Caco-2 (cell line): Measurements from ENCODE around the gene LCOR. TPM values are rescaled to one million over a fixed set of nuclear protein-coding genes. Genes with fewer than 3 reads are reported as not detected.

ENCODE experiments used
- BruUV-seq: library from RNA; stranded (reverse); fragments of 400-500 nt; replicated peaks from 2 replicates; lab custom pipeline; 2021; lab: Mats Ljungman, UMichigan
- CTCF ChIA-PET: fragments of 300-600 bp; sonication (Branson Sonifier 250); formaldehyde crosslinking; loops from one replicate; lab custom pipeline; 2022; ENCODE audit warnings: antibody characterized with exemption; lab: Charles Lee
- POLR2A ChIA-PET: fragments of 300-600 bp; sonication (Branson Sonifier 250); formaldehyde crosslinking; loops from one replicate; lab custom pipeline; 2022; ENCODE audit warnings: antibody characterized with exemption; lab: Charles Lee
- DNase-seq, 2 experiments: peaks; one replicate each; pipeline versions ENCODE4 v3.0.0 to v3.0.0-alpha.2; 2020 to 2022
- H3K27me3 ChIP-seq: replicated peaks from 2 replicates; pipeline ENCODE4 v1.6.0; 2011; ENCODE audit warnings: low read length; ENCODE audit not compliant: control insufficient read depth, insufficient read depth
- H3K36me3 ChIP-seq: 2 replicates; pipeline ENCODE4 v1.5.1; 2011; ENCODE audit warnings: low read length; ENCODE audit not compliant: control insufficient read depth, insufficient read depth
- H3K4me1 ChIP-seq: fragments of 250-450 bp; sonication (Bioruptor Pico); 2 replicates; pipeline ENCODE4 v1.5.1; 2020; ENCODE audit warnings: mild to moderate bottlenecking
- H3K4me3 ChIP-seq: 2 replicates; pipeline ENCODE4 v1.5.1; 2011; ENCODE audit warnings: low read depth, mild to moderate bottlenecking, control low read depth, low read length
- H3K9me3 ChIP-seq: fragments of 250-450 bp; sonication (Bioruptor Pico); 2 replicates; pipeline ENCODE4 v1.5.1; 2020; ENCODE audit warnings: mild to moderate bottlenecking, moderate library complexity
- H3K27ac Mint-ChIP-seq: one replicate; pipeline ENCODE4 v1.8.0; 2022; ENCODE audit warnings: mixed read lengths; ENCODE audit not compliant: unreplicated experiment
- H3K27me3 Mint-ChIP-seq: one replicate; pipeline ENCODE4 v1.8.0; 2022; ENCODE audit warnings: mixed read lengths; ENCODE audit not compliant: insufficient read depth, unreplicated experiment
- H3K36me3 Mint-ChIP-seq: one replicate; pipeline ENCODE4 v1.8.0; 2022; ENCODE audit warnings: mild to moderate bottlenecking, mixed read lengths; ENCODE audit not compliant: insufficient read depth, unreplicated experiment
- H3K4me1 Mint-ChIP-seq: one replicate; pipeline ENCODE4 v1.8.0; 2022; ENCODE audit warnings: low read depth, mixed read lengths; ENCODE audit not compliant: unreplicated experiment
- H3K4me3 Mint-ChIP-seq: one replicate; pipeline ENCODE4 v1.8.0; 2022; ENCODE audit warnings: mild to moderate bottlenecking, moderate library complexity, mixed read lengths; ENCODE audit not compliant: unreplicated experiment
- H3K9me3 Mint-ChIP-seq: one replicate; pipeline ENCODE4 v1.8.0; 2022; ENCODE audit warnings: mixed read lengths; ENCODE audit not compliant: unreplicated experiment
- CTCF ChIP-seq, 2 experiments: fragments of 200-600 bp in 1 of 2; IDR thresholded peaks; 1 replicate in 1 of 2; 2 replicates in 1 of 2; pipeline versions ENCODE4 v1.5.1 to v1.8.0; 2011 to 2022; ENCODE audit warnings: antibody characterized with exemption in 1 of 2, control low read depth in 1 of 2, inconsistent platforms in 1 of 2, low read depth in 1 of 2, low read length in 1 of 2, mild to moderate bottlenecking in 1 of 2, moderate library complexity in 1 of 2; ENCODE audit not compliant: insufficient read depth in 1 of 2, severe bottlenecking in 1 of 2, unreplicated experiment in 1 of 2
- intact Hi-C: fragments of 100-400 bp; cut with micrococcal nuclease; formaldehyde crosslinking; loops from one replicate; pipeline ENCODE4 v1.10.0; 2022; ENCODE audit not compliant: unreplicated experiment
- total RNA-seq: library from RNA; stranded (reverse); gene quantifications from 2 replicates; pipeline ENCODE4 v1.2.3, GENCODE V29; 2022

Gene LCOR
- total RNA-seq, 1 experiment from 2014 or later, result 51.8 TPM

- Histone ChIP-seq H3K36me3 (peaks cover 2% of the 10 kb centered on the region), H3K4me3 (no peak overlapping the region), H3K4me1 (no peaks in the 10 kb centered on the region), H3K27me3 (no peaks in the 10 kb centered on the region), H3K9me3 (no peaks in the 10 kb centered on the region)
- no peak for TF ChIP-seq CTCF (IDR thresholded peaks at IDR 0.05; ENCODE audit: insufficient read depth in 1 of 2, low read depth in 1 of 2, low read length in 1 of 2, severe bottlenecking in 1 of 2, unreplicated experiment in 1 of 2)
- ChIA-PET POLR2A (no interaction called here), CTCF (no interaction called here)
- intact Hi-C loops, result no loop called here
- H3K27me3 Mint-ChIP-seq, result no peaks in the 10 kb centered on the region
- BruUV-seq, result no TSS peak
- no peak overlapping the region for H3K4me3 Mint-ChIP-seq
- H3K4me1 Mint-ChIP-seq, result no peaks in the 10 kb centered on the region
- H3K9me3 Mint-ChIP-seq, result no peaks in the 10 kb centered on the region
- no peak for DNase-seq
- no peak overlapping the region for H3K27ac Mint-ChIP-seq
- H3K36me3 Mint-ChIP-seq, result peaks cover 28% of the 10 kb centered on the region
These were observed 126.0 kb downstream of the LCOR start for GRCh38 chr10:96958071-96958470.

- H3K9me3 Mint-ChIP-seq, result no peaks in the 10 kb centered on the region
- no peak for DNase-seq
- Histone ChIP-seq H3K27me3 (no peaks in the 10 kb centered on the region), H3K4me1 (no peaks in the 10 kb centered on the region), H3K9me3 (no peaks in the 10 kb centered on the region), H3K36me3 (peaks cover 2% of the 10 kb centered on the region), H3K4me3 (no peak overlapping the region)
- TF ChIP-seq CTCF (IDR thresholded peaks at IDR 0.05; ENCODE audit: insufficient read depth in 1 of 2, low read depth in 1 of 2, low read length in 1 of 2, severe bottlenecking in 1 of 2, unreplicated experiment in 1 of 2), result no peak
- H3K36me3 Mint-ChIP-seq, result peaks cover 13% of the 10 kb centered on the region
- intact Hi-C loops, result no loop called here
- H3K4me3 Mint-ChIP-seq, result no peak overlapping the region
- no peak overlapping the region for H3K27ac Mint-ChIP-seq
- CTCF ChIA-PET, result no interaction called here
- no peaks in the 10 kb centered on the region for H3K27me3 Mint-ChIP-seq
- BruUV-seq, result no TSS peak
- no peaks in the 10 kb centered on the region for H3K4me1 Mint-ChIP-seq
- POLR2A ChIA-PET, result no interaction called here
These were observed 127.6 kb downstream of the LCOR start for GRCh38 chr10:96959733-96960132.

DNA sequence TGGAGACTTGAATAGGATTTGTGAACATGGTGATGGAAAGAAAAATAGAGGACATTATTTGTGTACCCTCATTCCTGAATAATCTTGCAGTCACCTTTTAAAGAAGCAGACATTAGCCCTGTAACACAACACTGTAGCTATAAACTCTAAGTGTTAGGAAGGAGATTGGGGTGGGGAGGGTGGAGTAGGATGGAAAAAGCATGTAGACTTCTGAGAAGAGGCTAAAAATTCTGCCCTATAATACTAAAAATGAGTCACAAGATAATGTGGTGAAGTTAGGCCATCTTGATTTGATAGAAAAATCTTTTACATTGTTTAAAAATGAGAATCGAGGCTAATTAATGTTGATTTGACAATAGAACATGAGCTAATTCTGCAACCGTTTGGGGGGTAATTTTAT, 128.8 kb downstream of the LCOR start:
- no TSS peak for BruUV-seq
- no peaks in the 10 kb centered on the region for H3K27me3 Mint-ChIP-seq
- H3K27ac Mint-ChIP-seq, result no peak overlapping the region

More for the DNA sequence above, 128.8 kb downstream of the LCOR start:
- no peaks in the 10 kb centered on the region for H3K4me1 Mint-ChIP-seq
- POLR2A ChIA-PET, result no interaction called here
- intact Hi-C loops, result no loop called here
- no peak overlapping the region for H3K4me3 ChIP-seq
- peaks cover 2% of the 10 kb centered on the region for H3K36me3 Mint-ChIP-seq
- no peak overlapping the region for H3K4me3 Mint-ChIP-seq
- no peaks in the 10 kb centered on the region for H3K27me3 ChIP-seq
- CTCF ChIA-PET, result no interaction called here
- TF ChIP-seq CTCF (IDR thresholded peaks at IDR 0.05; ENCODE audit: insufficient read depth in 1 of 2, low read depth in 1 of 2, low read length in 1 of 2, severe bottlenecking in 1 of 2, unreplicated experiment in 1 of 2), result no peak
- no peaks in the 10 kb centered on the region for H3K9me3 ChIP-seq
- no peaks in the 10 kb centered on the region for H3K4me1 ChIP-seq
- no peaks in the 10 kb centered on the region for H3K9me3 Mint-ChIP-seq
- no peaks in the 10 kb centered on the region; the same call in 1 of the 2 replicates for H3K36me3 ChIP-seq
- DNase-seq, result no peak
